ENCODE results near the gene TMEM41A. TPM values are rescaled to one million over a fixed set of nuclear protein-coding genes. Genes with fewer than 3 reads are reported as not detected.

TMEM41A gene
- total and polyA plus RNA-seq, 4 donors: 15.3 to 18.4 (median 16.9) TPM

GRCh38 chr3:185526349-185526951 is 27.6 kb upstream of the TMEM41A start:
- Histone ChIP-seq H3K27ac (ENCODE audit: low read depth, low read length) (no peak overlapping the region), H3K9me3 (ENCODE audit: control insufficient read depth, insufficient read depth, low read length) (no peaks in the 10 kb centered on the region), H3K36me3 (ENCODE audit: control insufficient read depth, insufficient read depth, low read length) (no peaks in the 10 kb centered on the region), H3K27me3 (ENCODE audit: control insufficient read depth, insufficient read depth, low read length) (no peaks in the 10 kb centered on the region), H3K4me3 (ENCODE audit: low read depth, low read length) (no peak overlapping the region), H3K4me1 (ENCODE audit: control insufficient read depth, insufficient read depth, low read length) (no peaks in the 10 kb centered on the region)
- whole genome bisulfite sequencing (ENCODE audit: insufficient coverage): no CpG with 5 or more reads among the region's 2 CpGs
- no peak for DNase-seq (ENCODE audit: low read depth in 4 of 6, low spot score in 6 of 6)

GRCh38 chr3:185521349-185522138 is 22.7 kb upstream of the TMEM41A start:
- Histone ChIP-seq H3K9me3 (ENCODE audit: control insufficient read depth, insufficient read depth, low read length) (no peaks in the 10 kb centered on the region), H3K4me1 (ENCODE audit: control insufficient read depth, insufficient read depth, low read length) (no peaks in the 10 kb centered on the region), H3K4me3 (ENCODE audit: low read depth, low read length) (no peak overlapping the region), H3K27me3 (ENCODE audit: control insufficient read depth, insufficient read depth, low read length) (no peaks in the 10 kb centered on the region), H3K36me3 (ENCODE audit: control insufficient read depth, insufficient read depth, low read length) (no peaks in the 10 kb centered on the region), H3K27ac (ENCODE audit: low read depth, low read length) (no peak overlapping the region)
- WGBS (ENCODE audit: insufficient coverage): 78% methylated on average over 4 of the region's 7 CpGs
- no peak for DNase-seq (ENCODE audit: low read depth in 4 of 6, low spot score in 6 of 6)

GRCh38 chr3:185519021-185519420 is 20.2 kb upstream of the TMEM41A start:
- Histone ChIP-seq H3K4me1 (ENCODE audit: control insufficient read depth, insufficient read depth, low read length) (no peaks in the 10 kb centered on the region), H3K9me3 (ENCODE audit: control insufficient read depth, insufficient read depth, low read length) (no peaks in the 10 kb centered on the region), H3K27me3 (ENCODE audit: control insufficient read depth, insufficient read depth, low read length) (no peaks in the 10 kb centered on the region), H3K27ac (ENCODE audit: low read depth, low read length) (no peak overlapping the region), H3K4me3 (ENCODE audit: low read depth, low read length) (no peak overlapping the region), H3K36me3 (ENCODE audit: control insufficient read depth, insufficient read depth, low read length) (no peaks in the 10 kb centered on the region)
- WGBS (ENCODE audit: insufficient coverage): 86% methylated on average over 2 of the region's 5 CpGs
- no peak for DNase-seq (ENCODE audit: low read depth in 4 of 6, low spot score in 6 of 6)

- H3K4me3 ChIP-seq (ENCODE audit: low read depth, low read length): no peak overlapping the region
- H3K27ac ChIP-seq (ENCODE audit: low read depth, low read length): no peak overlapping the region
- no peaks in the 10 kb centered on the region for H3K27me3 ChIP-seq (ENCODE audit: control insufficient read depth, insufficient read depth, low read length)
- H3K4me1 ChIP-seq (ENCODE audit: control insufficient read depth, insufficient read depth, low read length): no peaks in the 10 kb centered on the region
- WGBS (ENCODE audit: insufficient coverage): no CpG with 5 or more reads among the region's 2 CpGs
- no peaks in the 10 kb centered on the region for H3K9me3 ChIP-seq (ENCODE audit: control insufficient read depth, insufficient read depth, low read length)
- DNase-seq (ENCODE audit: low read depth in 4 of 6, low spot score in 6 of 6): no peak
- no peaks in the 10 kb centered on the region for H3K36me3 ChIP-seq (ENCODE audit: control insufficient read depth, insufficient read depth, low read length)
Observed at GRCh38 chr3:185517387-185518130, 18.7 kb upstream of the TMEM41A start.

- H3K36me3 ChIP-seq (ENCODE audit: control insufficient read depth, insufficient read depth, low read length): no peaks in the 10 kb centered on the region
- no peaks in the 10 kb centered on the region for H3K9me3 ChIP-seq (ENCODE audit: control insufficient read depth, insufficient read depth, low read length)
- H3K4me3 ChIP-seq (ENCODE audit: low read depth, low read length): no peak overlapping the region
- WGBS (ENCODE audit: insufficient coverage): 95% methylated on average over 2 of the region's 4 CpGs
- H3K27me3 ChIP-seq (ENCODE audit: control insufficient read depth, insufficient read depth, low read length): no peaks in the 10 kb centered on the region
- H3K4me1 ChIP-seq (ENCODE audit: control insufficient read depth, insufficient read depth, low read length): no peaks in the 10 kb centered on the region
- DNase-seq (ENCODE audit: low read depth in 4 of 6, low spot score in 6 of 6): no peak
- H3K27ac ChIP-seq (ENCODE audit: low read depth, low read length): no peak overlapping the region
Observed at GRCh38 chr3:185511711-185512110, 12.9 kb upstream of the TMEM41A start.

- no peak for DNase-seq (ENCODE audit: low read depth in 4 of 6, low spot score in 6 of 6)
- no peaks in the 10 kb centered on the region for H3K27me3 ChIP-seq (ENCODE audit: control insufficient read depth, insufficient read depth, low read length)
- 74% methylated on average over 16 of the region's 19 CpGs for WGBS (ENCODE audit: insufficient coverage)
Observed at GRCh38 chr3:185508335-185508991, 9.6 kb upstream of the TMEM41A start.

GRCh38 chr3:185507883-185508282 is 9.0 kb upstream of the TMEM41A start:
- Histone ChIP-seq H3K9me3 (ENCODE audit: control insufficient read depth, insufficient read depth, low read length) (no peaks in the 10 kb centered on the region), H3K27me3 (ENCODE audit: control insufficient read depth, insufficient read depth, low read length) (no peaks in the 10 kb centered on the region), H3K36me3 (ENCODE audit: control insufficient read depth, insufficient read depth, low read length) (no peaks in the 10 kb centered on the region), H3K27ac (ENCODE audit: low read depth, low read length) (no peak overlapping the region), H3K4me3 (ENCODE audit: low read depth, low read length) (no peak overlapping the region), H3K4me1 (ENCODE audit: control insufficient read depth, insufficient read depth, low read length) (no peaks in the 10 kb centered on the region)
- DNase-seq (ENCODE audit: low read depth in 4 of 6, low spot score in 6 of 6): no peak
- WGBS (ENCODE audit: insufficient coverage): 86% methylated on average over 1 of the region's 6 CpGs

More at GRCh38 chr3:185508335-185508991, 9.6 kb upstream of the TMEM41A start:
- H3K4me1 ChIP-seq (ENCODE audit: control insufficient read depth, insufficient read depth, low read length): no peaks in the 10 kb centered on the region
- H3K36me3 ChIP-seq (ENCODE audit: control insufficient read depth, insufficient read depth, low read length): no peaks in the 10 kb centered on the region
- no peaks in the 10 kb centered on the region for H3K9me3 ChIP-seq (ENCODE audit: control insufficient read depth, insufficient read depth, low read length)
- H3K27ac ChIP-seq (ENCODE audit: low read depth, low read length): no peak overlapping the region
- H3K4me3 ChIP-seq (ENCODE audit: low read depth, low read length): no peak overlapping the region

- no peaks in the 10 kb centered on the region for H3K36me3 ChIP-seq (ENCODE audit: control insufficient read depth, insufficient read depth, low read length)
- H3K27me3 ChIP-seq (ENCODE audit: control insufficient read depth, insufficient read depth, low read length): no peaks in the 10 kb centered on the region
- no peaks in the 10 kb centered on the region for H3K4me1 ChIP-seq (ENCODE audit: control insufficient read depth, insufficient read depth, low read length)
- no peak overlapping the region for H3K4me3 ChIP-seq (ENCODE audit: low read depth, low read length)
- DNase-seq (ENCODE audit: low read depth in 4 of 6, low spot score in 6 of 6): no peak
- H3K9me3 ChIP-seq (ENCODE audit: control insufficient read depth, insufficient read depth, low read length): no peaks in the 10 kb centered on the region
- WGBS (ENCODE audit: insufficient coverage): 78% methylated on average over 1 of the region's 3 CpGs
- H3K27ac ChIP-seq (ENCODE audit: low read depth, low read length): no peak overlapping the region
Observed at GRCh38 chr3:185504636-185505035, 5.8 kb upstream of the TMEM41A start.

GRCh38 chr3:185503521-185503920 is 4.7 kb upstream of the TMEM41A start:
- DNase-seq (ENCODE audit: low read depth in 4 of 6, low spot score in 6 of 6): no peak
- no peak overlapping the region for H3K4me3 ChIP-seq (ENCODE audit: low read depth, low read length)
- peaks cover 3% of the 10 kb centered on the region for H3K4me1 ChIP-seq (ENCODE audit: control insufficient read depth, insufficient read depth, low read length)
- 80% methylated on average over 1 of the region's 1 CpG for WGBS (ENCODE audit: insufficient coverage)
- no peaks in the 10 kb centered on the region for H3K36me3 ChIP-seq (ENCODE audit: control insufficient read depth, insufficient read depth, low read length)
- no peaks in the 10 kb centered on the region for H3K27me3 ChIP-seq (ENCODE audit: control insufficient read depth, insufficient read depth, low read length)
- H3K27ac ChIP-seq (ENCODE audit: low read depth, low read length): no peak overlapping the region
- no peaks in the 10 kb centered on the region for H3K9me3 ChIP-seq (ENCODE audit: control insufficient read depth, insufficient read depth, low read length)
